HG03095 (cell line): Measurements from ENCODE around the gene SLC9A9.
"Not testable (repeated sequence)": the region's sequence is repeated elsewhere in the genome, so short reads cannot be mapped to it uniquely, and the experiment has no call there.

Experiments
- ATAC-seq: cut with Tn5 transposase; IDR thresholded peaks from one replicate; pipeline ENCODE4 v1.9.1; 2021; ENCODE audit warnings: moderate library complexity; ENCODE audit not compliant: unreplicated experiment

Gene SLC9A9

DNA sequence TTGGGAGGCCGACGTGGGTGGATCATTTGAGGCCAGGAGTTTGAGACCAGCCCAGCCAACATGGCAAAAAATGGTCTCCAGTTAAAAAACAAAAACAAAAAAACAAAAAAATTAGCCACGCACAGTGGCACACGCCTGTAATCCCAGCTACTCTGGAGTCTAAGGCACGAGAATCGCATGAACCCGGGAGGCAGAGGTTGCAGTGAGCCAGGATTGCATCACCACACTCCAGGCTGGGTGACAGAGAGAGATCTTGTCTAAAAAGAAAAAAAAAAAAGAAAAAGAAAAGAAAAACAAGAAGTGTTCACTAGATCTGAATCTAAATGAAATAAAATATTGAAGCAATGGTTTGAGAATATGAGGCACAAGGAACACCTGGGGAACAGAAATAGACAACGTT, 36.7 kb downstream of the SLC9A9 start:
- no peak for ATAC-seq

DNA sequence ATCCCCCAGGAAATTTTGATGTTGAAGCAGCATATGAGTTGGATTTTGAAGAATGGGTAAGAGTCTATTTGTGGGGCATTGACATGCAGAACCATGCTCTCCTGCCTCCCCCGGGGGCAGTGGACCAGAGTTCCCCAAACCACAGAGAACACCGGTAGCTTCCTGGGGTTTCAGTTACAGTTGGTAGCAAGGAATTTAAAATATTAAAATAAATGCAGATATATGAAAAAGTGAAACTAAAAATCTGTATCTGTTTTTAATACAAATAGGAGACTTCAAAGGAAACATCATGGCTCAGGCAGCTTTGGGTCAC, 37.4 kb downstream of the SLC9A9 start:
- ATAC-seq = no peak

DNA sequence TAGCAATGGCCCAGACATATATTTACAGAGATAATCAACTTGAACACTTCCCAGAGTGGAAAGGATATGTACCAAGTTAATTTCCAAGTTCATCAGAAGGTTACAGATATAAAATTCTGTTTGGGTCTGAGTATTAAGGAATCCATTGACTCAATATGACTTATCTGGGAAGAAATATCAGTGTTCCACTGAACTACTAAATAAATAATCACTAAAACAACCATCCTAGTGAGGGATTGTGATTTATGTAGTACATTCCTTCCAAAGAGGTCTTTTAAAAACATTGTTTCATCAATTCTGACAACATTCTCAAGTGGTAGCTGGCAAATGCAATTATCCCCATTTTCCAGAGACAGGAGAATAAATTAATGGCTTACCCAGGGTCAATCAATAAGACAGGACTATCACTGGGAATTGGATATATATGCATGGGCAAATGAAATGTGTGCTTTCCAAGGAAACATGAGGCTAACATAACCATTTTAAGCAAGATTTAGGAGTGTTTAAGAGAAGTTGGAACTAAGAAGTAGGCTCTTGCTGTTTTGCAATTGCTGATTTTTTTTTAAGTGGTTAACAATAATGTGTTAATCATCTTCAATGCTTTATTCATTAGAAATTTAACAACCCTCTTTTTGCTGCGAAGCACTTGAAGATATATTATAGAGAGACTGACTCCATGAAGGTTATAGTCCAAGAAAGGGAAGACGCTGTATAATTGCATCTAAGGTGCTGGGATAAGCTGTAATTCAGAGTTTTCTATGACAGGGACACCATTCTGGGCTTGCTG, 37.9 kb downstream of the SLC9A9 start:
- ATAC-seq = no peak

DNA sequence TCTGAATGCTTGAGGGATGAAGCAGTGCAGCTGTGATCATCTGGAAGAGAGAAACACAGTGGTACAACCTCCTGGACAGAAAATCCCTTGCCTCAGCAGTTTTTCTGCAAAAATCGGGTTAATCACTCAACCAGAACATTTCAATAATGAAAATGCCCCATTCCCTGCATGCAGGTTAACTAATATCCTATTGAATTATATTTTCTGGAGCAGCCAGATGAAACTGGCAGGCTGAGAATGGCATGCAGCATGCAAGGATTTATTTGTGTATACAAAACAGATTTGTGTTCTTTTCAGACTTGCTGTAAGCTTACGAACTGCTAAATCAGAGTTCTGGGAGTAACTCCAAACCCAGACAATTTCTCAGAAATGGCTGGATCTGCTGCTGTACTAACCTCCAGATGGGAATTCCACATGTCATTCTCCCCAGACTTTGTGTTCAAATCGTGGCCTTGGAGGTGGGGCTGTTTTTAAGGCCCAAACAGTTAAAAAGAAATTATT, 39.1 kb downstream of the SLC9A9 start:
- no peak for ATAC-seq

DNA sequence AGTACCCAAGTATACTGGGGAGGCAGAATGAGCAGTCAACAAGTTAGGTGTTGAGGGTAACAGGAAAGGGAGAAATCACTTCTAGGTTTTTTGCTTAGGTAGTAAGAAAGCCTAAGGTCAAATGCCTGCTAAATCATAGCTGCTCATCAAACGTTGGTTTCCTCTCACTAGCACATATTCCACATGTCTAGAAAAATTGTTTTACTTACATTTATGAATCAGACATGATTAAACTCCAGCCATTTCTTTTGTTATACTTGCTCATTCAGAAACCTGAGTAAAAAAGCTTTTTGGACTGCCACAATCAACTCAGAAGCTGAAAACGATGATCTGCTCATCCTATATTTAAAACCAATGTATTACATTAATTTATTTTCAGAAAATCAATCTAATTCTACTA, 40.2 kb downstream of the SLC9A9 start:
- no peak for ATAC-seq

DNA sequence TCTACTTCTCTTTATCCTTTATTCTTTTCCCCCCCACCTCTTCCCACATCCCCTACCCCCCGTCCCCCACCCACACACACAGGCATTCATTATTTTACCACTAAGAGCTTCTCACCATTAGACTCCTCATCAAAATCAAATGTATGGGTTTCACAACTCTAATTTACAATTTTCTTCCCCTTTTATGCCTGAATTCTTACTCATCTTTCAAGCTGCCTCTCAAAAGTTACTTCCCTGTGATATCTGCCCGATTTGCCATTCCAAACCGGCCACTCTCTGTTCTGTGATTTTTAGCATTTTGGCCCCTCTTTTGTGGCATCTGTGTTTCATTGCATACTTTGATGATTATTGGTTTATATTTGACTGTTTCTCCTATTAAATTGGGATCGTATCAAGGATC, 42.2 kb downstream of the SLC9A9 start:
- no peak for ATAC-seq

DNA sequence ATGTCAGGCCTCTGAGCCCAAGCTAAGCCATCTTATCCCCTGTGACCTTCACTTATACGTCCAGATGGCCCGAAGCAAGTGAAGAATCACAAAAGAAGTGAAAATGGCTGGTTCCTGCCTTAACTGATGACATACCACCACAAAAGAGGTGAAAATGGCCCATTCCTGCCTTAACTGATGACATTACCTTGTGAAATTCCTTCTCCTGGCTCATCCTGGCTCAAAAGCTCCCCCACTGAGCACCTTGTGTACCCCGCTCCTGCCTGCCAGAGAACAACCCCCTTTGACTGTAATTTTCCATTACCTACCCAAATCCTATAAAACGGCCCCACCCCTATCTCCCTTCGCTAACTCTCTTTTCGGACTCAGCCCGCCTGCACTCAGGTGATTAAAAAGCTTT, 42.8 kb downstream of the SLC9A9 start:
- not testable (repeated sequence) for ATAC-seq

DNA sequence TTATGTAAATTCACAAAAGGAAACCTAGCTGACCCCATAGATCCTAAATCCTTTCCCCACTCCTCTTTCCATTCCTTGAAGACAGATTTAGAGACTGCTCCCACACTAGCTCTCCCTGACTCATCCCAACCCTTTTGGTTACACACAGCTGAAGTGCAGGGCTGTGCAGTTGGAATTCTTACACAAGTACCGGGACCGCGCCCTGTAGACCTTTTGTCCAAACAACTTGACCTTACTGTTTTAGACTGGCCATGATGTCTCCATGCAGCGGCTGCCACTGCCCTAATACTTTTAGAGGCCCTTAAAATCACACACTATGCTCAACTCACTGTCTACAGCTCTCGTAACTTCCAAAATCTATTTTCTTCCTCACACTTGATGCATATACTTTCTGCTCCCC, 47.2 kb downstream of the SLC9A9 start:
- ATAC-seq = not testable (repeated sequence)

DNA sequence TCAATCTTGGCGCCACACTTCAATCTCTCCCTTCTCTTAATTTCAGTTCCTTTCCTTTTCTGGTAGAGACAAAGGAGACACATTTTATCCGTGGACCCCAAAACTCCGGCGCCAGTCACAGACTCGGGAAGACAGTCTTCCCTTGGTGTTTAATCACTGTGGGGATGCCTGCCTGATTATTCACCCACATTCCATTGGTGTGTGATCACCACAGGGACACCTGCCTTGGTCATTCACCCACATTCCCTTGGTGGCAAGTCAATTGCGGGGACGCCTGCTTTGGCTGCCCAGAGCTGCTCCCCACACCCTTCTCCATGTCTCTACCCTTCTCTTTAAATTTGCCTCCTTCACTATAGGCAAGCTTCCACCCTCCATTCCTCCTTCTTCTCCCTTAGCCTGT, 50.1 kb downstream of the SLC9A9 start:
- ATAC-seq = not testable (repeated sequence)

DNA sequence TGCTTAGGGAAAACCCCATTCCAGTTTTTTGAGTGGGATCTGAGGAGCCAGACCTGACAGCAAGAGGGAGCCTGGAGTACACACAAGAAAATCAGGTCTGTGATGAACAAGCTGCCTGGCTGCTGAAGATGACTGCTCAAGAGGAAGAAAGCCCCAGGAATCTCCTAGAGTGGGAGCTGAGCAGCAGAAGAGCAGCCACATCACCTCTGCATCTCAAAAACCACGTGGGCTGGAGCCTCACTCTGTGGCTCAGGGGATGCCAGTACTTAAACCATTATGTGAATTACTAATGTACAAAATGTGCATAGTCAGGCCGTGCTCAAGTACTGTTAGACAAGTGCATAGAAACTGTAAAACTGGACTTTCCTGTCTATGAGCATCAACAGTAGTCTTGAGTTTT, 52.4 kb downstream of the SLC9A9 start:
- no peak for ATAC-seq

DNA sequence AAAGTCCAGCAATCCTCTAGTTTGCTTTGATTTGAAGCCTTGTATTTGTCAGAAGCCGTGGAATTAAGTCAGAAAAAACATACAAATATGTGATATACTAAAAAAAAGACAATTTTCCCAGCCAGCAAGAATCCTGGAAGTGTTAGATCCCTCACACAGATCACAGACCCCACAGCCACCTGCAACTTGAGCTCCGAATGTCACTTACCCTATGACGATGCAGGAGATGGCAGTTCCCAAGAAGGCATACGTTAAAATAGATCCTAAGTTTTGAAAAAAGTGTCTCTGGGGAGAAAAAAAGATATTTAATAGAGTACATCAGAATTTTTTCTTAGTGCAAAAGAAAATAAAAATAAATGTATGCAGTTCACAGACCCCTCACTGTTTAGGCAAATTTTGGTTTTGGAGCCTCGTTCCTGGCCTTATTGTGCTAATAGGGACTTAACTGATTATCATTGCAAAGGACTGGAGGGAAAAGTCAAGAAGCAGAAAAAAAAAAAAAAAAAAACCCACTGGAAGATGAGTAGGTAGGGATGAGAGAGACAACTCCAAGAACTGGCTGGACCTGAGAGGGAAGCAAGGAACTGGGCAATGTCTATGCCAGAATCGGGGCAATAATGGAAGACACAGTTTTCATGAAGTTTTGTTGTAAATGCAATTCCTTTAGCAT, 53.3 kb downstream of the SLC9A9 start:
- no peak for ATAC-seq

DNA sequence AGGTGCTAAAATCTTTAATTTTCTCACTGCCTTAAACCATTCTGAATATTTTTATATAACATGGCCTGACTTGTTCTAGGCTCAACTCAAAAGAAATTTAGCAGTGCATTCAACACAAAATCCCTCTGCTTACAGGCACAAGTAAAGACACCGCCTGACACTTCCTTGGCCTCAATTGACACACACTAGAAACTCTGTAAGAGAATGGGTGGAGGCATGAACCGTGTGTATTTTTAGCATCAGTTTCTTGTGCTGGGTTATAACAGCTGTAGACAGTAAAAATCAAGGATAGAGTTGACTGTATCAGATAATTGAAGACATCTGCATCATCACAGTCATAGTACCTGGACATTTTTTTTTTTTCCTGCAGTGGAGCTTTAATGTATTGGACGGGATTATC, 54.3 kb downstream of the SLC9A9 start:
- ATAC-seq = no peak

DNA sequence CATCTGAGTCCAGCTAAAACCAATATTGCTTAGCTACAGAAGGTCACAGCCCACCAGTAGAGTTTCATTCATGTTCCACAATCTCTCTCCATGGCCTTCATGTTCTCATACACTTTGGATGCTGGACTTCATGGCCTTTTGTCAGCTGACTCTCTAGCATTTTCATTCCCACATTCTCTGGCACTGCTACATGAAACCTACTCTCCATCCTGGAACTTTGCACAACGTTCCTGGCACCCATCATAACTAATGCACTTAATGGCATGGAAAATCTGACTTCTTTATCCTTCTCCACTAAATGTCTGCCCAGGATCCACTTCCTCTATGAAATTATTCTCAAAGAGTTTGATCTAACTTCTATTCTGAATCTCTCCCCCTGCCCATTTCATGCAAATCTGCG, 56.9 kb downstream of the SLC9A9 start:
- ATAC-seq = no peak

DNA sequence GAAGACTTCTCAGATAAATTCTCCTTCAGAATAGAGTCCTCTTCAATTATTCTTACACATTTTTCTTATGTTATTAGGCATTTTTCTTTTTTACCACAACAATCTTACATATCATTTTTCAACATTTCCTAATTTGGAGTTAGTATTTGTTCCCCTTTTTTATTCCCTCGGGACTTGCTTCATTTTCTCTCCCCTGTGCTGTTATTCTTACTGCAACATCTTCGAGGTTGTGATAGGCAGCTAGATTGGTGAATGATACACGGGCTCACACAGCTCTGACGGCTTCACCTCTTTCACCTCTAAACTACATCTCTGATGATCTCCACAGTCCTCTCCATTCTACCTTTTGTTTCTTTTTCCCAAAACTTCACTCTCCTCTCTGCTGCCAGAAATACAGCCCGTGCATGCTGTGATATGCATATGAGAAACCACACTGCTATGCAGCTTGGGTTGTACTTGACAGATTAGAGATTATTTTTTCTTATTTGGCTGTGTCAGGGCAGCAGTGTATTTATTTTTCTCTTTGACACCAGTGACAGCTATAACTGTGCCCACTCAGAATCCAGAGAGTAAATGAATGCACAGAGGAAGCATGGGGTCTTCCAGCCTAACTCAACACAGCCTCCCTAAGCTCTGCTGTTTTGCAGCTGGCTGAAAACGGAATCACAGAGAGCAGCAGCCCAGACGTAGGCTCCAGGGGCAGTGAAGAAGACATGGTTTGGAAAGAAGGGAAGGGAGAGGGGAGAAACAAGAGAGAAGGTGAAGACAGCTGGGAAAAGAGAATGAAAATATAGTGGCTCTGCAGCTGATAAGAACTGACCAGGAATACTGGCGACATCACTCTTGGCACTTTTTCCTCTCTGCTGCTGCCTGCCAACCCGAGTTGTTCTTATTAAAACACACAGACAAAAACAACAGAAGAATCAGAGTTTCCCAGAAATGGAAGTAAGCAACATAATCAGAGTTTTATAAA, 61.8 kb downstream of the SLC9A9 start:
- ATAC-seq = no peak

DNA sequence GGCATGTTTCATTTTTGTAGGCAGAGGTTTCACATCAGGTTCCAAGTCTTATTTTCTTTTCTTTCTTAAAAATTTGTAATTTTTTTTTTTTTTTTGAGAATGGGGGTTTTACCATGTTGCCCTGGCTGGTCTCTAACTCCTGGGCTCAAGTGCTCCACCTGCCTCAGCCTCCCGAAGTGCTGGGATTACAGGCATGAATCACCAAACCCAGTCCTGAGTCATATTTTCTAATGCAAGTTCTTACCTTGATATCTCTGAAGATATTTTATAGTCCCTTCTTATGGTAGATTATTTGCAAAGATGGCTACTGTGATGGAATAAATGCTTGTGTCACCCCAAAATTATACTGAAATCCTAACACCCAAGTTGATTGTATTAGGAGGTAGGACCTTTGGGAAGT, 63.8 kb downstream of the SLC9A9 start:
- ATAC-seq = no peak

DNA sequence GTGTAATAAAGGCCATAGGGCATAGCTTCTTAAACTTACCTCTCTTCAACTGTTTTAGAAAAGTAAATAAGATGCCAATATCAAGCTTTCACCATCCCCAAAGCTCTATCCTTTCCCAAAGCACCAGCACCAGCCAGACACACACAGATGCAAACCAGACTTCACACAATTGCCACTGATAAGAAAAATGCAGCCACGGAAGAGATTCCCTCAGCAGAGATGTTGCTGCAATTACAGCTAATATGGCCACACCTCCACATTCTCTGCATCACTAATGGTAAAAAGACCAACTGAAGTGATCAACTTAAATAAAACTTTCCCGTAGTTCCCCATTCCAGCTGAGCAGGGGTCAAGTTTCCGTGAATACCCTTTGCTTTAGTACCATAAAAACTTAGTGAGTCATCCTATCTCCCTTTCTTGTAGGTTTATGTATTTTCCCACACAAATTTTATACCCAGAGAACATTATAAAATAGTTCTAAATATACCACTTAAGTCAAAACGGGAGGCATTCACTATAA, 64.4 kb downstream of the SLC9A9 start:
- ATAC-seq = no peak

DNA sequence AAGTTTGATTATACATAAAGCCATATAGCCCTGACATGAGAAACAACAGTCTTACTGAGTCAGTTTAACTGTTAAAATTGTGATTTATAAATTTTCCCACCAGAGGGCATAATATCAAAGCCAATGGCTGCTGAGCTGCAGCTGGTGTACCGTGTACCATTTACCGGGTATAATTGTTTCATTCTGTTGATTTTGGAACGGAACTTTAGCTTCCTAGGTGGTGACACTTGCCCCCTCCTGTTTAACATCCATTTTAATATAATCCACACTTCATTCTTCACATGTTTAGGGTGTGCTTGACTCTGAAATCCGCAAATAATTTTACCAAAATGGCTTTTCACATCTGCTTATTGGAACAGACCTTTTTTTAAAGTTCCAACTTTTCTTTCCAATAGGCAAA, 72.8 kb downstream of the SLC9A9 start:
- peak; percentile 88 for ATAC-seq

DNA sequence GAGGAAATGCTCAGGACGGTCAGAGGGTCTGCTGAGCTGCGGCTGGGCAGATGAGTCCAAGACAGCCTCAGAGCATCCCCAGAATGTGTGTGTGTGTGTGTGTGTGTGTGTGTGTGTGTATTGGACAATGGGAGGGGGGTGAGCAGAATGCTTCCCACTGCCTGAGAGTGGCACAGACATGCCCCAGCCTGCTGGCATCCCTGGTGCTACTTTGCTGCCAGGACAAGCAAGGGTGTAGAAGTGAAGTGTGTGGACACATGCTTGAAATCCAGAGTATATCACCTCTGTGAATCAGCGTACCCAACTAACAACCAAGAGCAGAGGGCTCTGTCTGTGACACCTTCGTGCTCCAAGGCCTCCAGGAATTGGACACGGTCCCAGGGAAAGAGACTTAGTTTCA, 76.3 kb downstream of the SLC9A9 start:
- no peak for ATAC-seq

DNA sequence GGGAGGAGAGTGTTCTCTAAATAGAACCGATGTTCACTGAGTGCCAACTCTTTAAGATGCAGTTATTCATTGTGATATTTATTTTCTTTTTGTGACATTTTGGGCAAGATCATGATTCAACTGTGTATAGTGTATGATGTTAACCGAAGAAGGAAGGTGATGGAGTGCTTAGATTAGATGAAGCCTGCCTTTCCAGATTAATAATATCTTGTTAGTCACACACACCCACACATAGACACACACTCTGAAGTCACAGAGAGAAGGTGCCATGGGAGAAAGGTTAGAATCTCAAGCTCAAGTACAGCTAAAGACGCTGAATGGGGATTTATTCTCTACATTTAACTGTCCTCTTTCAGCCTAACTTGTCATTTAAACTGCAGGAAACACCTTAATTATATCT, 77.0 kb downstream of the SLC9A9 start:
- no peak for ATAC-seq

DNA sequence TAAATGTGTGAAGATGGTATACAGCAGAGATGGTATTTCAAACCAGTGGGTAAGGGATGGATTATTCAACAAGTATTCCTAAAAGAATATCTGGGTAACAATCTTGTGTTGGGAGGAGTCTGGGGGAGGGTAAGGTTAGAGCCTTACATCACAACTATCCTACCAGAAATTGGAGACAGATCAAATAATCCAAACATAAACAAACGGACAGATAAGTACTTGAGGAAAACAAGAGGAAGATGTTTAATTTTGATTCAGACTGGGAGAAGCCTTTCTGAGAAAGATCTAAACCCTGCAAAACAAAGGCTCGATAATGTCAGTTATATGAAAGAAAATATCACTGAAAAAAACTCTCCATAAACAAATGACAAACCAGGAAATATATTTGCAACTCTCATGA, 77.9 kb downstream of the SLC9A9 start:
- ATAC-seq = no peak

DNA sequence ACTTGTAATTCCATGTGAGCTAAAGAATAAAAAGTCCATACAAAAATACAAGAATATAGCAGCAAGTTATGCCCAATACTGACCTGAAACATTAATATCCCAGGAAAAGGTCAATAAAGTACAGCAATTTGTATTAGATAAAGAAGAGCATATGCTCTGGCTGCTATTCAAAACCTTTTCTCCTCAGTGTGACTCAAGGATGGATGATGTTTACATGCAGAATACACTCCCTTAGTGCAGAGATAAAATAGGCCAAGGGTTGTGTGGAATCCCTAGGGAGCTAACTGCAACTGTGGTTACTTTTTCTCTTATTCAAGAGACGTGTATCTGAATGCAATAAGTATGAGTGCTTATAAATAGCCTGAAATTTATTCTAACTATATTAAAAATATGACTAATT, 78.7 kb downstream of the SLC9A9 start:
- ATAC-seq = no peak
